Endometrium (tissue), 2 donors: ENCODE measurements around the gene ADGRB2.

Source experiments
- FAIRE-seq: peaks from 2 replicates; lab custom pipeline; 2012; peaks lifted over from hg19 to GRCh38; lab: Jason Lieb, UNC
- donor health status: control.
- donor health status: control.

The ADGRB2 gene

GRCh38 chr1:31781756-31782371, 17.7 kb upstream of the ADGRB2 start:
- no peak for FAIRE-seq

DNA sequence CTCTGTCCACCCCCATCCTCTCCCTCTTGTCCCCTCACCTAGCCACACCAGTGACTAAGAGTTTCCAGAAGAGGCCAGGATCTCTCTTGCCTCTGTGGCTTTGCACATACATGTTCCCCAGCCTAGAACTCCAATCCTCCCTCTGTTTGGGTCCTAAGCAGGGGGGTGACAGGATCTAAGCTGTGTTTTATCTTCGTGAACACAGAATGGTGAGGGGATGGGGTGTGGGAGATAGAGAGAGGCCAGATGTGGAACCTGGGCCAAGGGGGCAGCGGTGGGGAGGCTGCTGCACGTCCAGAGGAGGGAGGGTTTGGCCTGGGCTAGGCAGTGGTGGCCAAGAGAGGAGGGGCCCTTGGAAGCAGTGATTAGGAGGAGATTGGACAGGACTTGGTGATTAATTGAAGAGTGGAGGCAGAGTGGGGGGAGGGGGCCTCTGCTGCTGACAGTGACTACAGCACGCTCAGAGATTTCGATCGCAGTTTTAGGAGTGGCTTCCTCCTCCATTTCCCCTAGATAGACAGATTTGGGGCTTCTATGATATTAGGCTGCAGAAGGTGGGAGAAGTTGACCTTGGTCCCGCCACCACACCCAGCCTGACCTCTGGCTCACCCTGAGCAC, 17.1 kb upstream of the ADGRB2 start:
- FAIRE-seq = no peak

DNA sequence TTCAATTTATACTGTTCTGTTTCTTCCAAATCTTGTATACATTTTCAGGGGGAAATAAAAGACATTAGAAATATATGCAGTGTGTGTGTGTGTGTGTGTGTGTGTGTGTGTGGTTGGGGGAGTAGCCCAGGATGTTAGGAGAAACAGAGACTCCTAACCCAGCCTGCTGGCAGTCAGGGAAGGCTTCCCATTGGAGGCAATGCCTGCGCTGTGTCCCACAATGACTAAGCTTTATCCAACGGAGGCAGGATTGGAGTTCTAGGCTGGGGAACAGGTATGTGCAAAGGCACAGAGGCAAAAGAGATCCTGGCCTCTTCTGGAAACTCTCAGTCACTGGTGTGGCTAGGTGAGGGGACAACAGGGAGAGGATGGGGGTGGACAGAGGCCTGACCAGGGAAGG, 16.5 kb upstream of the ADGRB2 start:
- no peak for FAIRE-seq

GRCh38 chr1:31779687-31780086, 15.5 kb upstream of the ADGRB2 start:
- FAIRE-seq = no peak

GRCh38 chr1:31778763-31779488, 14.8 kb upstream of the ADGRB2 start:
- FAIRE-seq = no peak

GRCh38 chr1:31776516-31776915, 12.4 kb upstream of the ADGRB2 start:
- FAIRE-seq = no peak

DNA sequence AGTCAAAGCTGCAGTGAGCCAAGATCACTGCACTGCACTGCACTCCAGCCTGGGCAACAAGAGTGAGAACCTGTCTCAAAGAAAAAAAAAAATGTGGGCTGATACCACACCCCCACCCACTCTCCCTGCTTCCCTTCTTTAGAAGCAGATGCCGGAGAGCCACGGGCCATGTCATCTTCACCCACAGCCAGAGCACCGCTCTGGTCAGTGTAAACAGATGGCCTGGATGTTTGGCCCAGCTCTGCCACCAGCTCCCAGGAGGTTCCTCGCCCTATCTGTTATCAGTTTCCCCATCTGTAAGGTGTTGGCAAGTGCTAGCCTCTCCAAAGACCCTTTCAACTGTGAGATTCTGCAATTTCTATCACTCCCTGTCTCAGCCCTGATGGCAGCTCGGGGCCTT, 11.9 kb upstream of the ADGRB2 start:
- no peak for FAIRE-seq

- no peak for FAIRE-seq
Measured at GRCh38 chr1:31775210-31775999, 11.3 kb upstream of the ADGRB2 start.

GRCh38 chr1:31774495-31774894, 10.4 kb upstream of the ADGRB2 start:
- FAIRE-seq = no peak

GRCh38 chr1:31773861-31774260, 9.7 kb upstream of the ADGRB2 start:
- no peak for FAIRE-seq

DNA sequence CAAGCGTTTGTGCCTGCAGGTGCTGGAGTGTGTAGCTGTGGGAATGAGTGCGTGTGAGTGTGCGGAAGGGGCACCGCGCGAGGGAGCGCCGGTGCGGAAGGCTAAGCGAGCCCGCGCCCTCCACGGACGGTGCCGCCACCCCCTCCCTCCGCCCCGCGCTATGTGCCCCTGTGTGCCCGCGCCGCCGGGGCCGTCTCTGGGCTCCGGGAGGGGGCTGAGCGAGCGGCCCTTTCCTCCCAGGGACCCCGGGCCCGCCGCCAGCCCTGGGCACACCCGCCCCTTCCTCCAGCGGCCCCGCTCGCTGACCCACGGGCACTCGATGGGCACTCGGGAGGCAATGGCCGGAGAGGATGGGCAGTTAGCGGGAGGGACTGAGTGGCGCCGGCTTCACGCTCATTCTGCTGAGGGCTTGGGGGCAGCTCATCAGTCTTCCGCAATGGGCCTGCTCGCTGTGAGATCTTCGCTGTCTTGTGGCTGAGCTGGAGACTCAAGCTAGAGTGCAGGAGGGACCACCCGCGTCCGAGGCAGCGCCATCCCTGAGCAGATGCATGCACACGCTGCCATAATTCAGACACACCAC, 8.6 kb upstream of the ADGRB2 start:
- FAIRE-seq = no peak

- FAIRE-seq = no peak
Measured at GRCh38 chr1:31771891-31772668, 7.9 kb upstream of the ADGRB2 start.

DNA sequence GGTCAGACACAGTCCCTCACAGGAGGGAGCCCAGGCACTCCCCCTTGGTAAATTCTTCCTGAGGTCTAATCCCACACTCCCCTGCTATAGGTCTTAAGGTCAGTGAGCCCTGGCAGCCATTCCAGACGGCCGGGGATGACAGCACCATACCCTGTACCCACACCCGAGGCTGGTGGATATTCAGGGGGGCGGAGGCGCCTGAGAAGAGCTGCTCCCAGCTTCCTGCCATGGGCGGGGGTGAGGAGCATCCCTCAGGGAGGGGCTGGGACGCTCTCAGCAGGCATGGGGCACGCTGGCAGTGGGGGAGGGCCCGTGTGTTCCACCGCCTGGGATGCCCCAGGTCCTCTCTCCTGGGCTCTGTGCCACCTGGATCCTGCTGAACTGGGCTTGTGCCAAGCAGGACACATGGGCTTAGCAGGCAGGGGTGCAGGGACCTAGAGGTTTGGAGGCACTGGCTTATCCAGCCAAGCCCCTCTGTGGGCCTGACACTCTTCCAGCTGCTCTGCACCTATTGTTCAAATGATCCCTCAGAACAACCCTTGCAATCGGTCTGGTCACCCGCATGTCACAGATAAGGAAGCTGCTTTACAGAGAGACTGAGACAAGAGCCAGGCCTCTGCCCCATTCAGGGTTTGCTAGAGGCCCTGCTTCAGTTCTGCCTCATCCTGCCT, 5.7 kb upstream of the ADGRB2 start:
- no peak for FAIRE-seq

DNA sequence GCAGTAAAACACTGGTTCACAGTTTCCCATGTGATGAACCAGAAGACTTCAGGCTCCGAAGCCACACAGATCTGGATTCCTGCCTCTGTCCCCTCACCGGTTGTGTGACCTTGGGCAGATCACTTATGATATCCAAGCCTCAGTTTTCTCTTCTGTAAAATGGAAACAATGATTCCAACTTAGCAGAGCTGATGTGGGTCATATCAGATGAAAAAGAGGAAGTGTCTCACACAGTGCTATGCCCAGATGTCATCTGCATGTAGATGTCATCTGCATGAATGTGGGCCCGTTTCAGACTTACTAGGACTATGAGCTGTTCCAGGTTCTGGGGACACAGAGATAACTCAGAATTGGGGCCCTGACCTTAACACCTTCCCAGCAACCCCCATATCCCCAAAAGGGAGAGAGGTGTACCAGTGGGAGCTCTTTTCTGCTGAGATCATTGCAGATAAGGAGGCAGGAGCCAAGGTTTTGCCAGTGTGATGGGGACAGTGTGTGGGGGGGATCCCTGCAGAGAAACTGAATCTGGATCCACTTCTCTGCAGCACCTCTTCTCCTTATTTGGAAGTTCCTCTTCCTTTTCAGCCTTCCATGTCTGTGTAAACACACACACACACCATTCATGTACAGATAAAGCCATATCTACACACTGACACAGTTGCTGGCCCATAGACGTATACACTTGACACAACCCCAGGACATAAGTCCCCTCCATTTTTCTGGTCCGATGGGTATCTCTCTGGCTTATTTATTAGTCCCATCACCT, 5.0 kb upstream of the ADGRB2 start:
- FAIRE-seq = no peak

- FAIRE-seq = no peak
Measured at GRCh38 chr1:31768407-31768907, 4.3 kb upstream of the ADGRB2 start.

DNA sequence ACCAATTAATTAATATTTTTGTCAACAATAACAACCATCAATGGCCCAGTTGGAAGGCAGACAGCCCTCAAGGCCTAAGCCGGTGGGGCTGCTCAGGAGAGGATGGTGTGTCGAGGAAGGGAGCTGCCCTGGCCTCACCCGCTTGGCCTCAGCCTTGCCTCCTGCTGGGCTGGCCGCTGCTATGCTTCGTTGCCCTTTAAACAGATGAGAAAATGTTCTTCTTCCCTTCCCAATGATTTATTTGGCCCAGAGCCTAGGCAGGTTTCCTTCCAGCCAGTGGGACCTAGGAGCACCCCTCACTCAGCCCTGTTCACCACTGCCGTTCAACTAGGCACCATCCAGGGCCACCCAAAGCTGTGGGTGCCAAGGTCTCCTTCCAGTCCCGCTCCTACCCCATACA, 3.1 kb upstream of the ADGRB2 start:
- FAIRE-seq = no peak

DNA sequence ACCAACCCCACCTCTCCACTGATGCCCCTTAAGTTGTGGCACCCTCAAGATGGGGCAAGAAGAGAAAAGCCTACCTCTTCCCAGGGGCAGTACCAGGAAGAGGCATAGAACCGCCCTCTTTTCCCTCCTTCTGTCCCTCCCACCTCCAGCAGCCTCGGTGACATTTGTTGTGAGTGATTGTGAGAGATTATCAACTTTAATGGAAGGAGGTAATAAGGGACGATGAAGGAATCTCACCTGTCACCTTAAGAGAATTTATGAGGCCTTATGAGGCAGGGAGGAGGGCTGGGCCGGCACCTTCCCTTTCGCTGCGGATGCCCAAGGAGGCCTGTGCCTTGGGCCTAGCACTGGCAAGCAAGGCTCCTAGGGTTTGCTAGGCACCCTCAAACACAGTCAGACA, 1.4 kb upstream of the ADGRB2 start:
- no peak for FAIRE-seq

GRCh38 chr1:31765041-31765467, 914 bp upstream of the ADGRB2 start:
- no peak for FAIRE-seq

DNA sequence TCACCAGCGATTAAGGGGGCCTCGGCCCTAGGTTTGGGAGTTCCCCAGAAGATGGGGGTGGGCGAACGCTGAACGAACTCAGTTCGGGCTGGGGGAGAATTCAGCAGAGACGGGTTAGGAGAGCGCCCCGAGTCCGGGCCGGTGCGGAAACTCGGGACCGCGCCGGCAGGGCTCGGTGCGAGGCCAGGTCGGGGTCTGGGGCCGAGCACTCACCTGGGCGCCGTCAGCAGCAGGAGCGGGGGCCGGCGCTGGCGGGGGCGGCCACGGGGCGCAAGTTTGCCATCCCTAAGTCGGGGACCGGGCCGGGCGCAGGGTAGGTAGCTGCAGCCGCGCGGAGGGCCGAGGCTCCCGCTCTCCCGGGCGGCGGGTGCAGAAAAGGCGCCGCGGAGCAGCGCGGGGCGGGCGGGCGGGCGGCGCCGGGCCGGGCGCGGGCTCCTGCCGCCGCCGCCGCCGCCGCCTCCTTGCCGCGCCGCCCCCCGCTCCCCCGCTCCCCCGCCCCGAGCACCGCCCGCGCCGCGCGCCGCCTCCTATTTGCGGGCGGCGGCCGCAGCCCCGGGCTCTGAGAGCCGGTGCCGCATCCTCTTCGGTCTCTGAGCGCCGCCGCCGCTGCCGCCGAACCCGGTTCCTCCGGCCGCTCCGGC, 349 bp downstream of the ADGRB2 start:
- FAIRE-seq = no peak
